ENCODE measurements around the gene CEP19. TPM values are rescaled to one million over a fixed set of nuclear protein-coding genes. Genes with fewer than 3 reads are reported as not detected.

CEP19 gene
- total RNA-seq, 2 donors from 2014 or later, result 3.7 to 4.5 TPM

DNA sequence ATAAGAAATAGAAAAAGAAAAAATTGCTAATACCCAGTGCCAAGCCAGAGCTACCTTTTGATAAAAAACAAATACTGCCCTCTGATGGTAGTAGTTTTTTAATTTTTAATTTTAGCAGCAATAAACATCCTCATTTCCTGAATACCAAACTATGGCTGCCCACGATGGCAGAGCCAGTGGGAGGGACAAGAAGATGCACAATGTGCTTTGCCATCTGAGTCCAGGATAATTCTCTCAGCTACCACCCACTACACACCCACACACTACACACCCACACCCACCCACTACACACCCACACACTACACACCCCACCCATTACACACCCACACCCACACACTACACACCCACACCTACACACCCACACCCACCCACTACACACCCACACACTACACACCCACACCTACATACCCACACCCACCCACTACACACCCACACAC lies 17.8 kb downstream of the CEP19 start:
- no peak overlapping the region for H3K4me3 Mint-ChIP-seq
- no peaks in the 10 kb centered on the region for H3K9me3 Mint-ChIP-seq
- peak overlapping the region; percentile 85 for H3K27ac Mint-ChIP-seq
- ATAC-seq (replicated peaks), result no peak
- no peaks in the 10 kb centered on the region for H3K27me3 Mint-ChIP-seq
- H3K36me3 Mint-ChIP-seq (ENCODE audit: low read depth), result peaks cover 12% of the 10 kb centered on the region
- H3K4me1 Mint-ChIP-seq, result no peaks in the 10 kb centered on the region

DNA sequence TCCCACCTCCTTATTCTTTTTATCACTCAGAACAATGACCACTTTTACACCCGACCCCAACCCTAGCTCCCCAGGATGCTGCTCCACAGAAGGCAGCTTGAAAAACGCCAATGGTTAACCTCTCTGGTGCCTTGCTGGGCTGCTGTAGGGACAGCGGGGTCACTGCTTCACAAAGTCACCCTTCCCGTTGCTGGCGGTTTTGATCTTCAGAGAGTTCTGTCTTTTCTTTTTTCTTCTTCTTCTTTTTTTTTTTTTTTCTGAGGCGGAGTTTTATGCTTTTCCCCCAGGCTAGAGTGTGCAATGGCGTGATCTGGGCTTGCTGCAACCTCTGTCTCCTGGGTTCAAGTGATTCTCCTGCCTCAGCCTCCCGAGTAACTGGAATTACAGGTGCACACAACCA lies 20.7 kb downstream of the CEP19 start:
- H3K4me3 Mint-ChIP-seq, result no peak overlapping the region
- H3K27ac Mint-ChIP-seq, result no peak overlapping the region
- no peaks in the 10 kb centered on the region for H3K4me1 Mint-ChIP-seq
- ATAC-seq (replicated peaks), result no peak
- H3K27me3 Mint-ChIP-seq, result no peaks in the 10 kb centered on the region
- no peaks in the 10 kb centered on the region for H3K9me3 Mint-ChIP-seq
- peaks cover 12% of the 10 kb centered on the region for H3K36me3 Mint-ChIP-seq (ENCODE audit: low read depth)

DNA sequence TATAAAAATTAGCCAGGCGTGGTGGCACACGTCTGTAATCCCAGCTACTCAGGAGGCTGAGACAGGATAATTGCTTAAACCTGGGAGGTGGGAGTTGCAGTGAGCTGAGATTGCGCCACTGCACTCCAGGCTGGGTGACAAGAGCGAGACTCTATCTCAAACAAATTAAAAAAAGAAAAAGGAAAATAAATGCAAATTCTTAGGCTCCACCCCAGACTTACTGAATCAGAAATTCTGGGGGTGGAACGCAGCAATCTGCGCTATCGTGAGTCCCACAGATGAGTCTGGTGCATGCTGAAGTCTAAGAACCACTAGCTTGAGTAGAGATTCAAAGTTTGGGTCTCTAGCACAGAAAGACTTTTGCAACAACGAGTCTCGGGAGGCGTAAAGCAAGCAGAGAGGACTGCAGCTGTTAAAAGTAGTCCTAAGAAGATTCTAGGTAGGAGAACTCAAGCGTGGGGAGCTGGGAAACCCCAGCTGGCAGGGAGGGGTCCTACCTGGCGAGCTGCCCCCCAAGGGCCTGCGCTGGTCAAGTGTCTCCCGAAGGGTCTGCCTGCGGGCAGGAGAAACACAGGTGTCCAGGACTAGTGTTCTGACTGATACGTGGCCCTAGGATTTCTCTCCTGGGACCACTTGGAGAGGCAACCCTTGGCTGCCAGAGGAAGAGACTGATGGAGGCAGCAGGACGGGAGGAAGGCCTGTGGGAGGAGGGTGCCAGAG lies 21.9 kb downstream of the CEP19 start:
- Mint-ChIP-seq H3K36me3 (ENCODE audit: low read depth) (peaks cover 3% of the 10 kb centered on the region), H3K27me3 (no peaks in the 10 kb centered on the region), H3K9me3 (no peaks in the 10 kb centered on the region), H3K4me1 (peaks cover 2% of the 10 kb centered on the region), H3K27ac (no peak overlapping the region), H3K4me3 (no peak overlapping the region)
- no peak for ATAC-seq (replicated peaks)

DNA sequence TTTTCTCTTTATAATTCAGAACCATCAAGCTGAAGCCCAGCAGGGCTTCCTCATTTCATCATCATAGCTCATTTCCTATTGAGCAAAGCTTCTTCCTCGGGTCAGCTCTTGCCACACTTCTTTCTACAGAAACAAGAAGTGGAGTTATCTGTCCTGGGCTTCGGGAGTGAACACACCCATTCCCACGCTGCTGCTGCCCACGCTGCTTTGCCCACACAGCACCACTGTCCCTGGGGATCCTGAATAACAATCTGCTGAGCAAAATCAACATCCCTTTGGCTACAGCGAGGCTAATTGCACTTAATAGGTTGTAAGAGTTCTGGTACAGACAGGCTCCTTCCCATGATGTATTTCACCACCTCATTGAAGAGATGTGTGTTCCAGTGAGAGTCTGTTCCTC lies 23.7 kb downstream of the CEP19 start:
- H3K27ac Mint-ChIP-seq, result no peak overlapping the region
- H3K36me3 Mint-ChIP-seq (ENCODE audit: low read depth), result no peaks in the 10 kb centered on the region
- ATAC-seq (replicated peaks), result no peak
- H3K4me1 Mint-ChIP-seq, result peaks cover 8% of the 10 kb centered on the region
- no peak overlapping the region for H3K4me3 Mint-ChIP-seq
- no peaks in the 10 kb centered on the region for H3K9me3 Mint-ChIP-seq
- H3K27me3 Mint-ChIP-seq, result no peaks in the 10 kb centered on the region

DNA sequence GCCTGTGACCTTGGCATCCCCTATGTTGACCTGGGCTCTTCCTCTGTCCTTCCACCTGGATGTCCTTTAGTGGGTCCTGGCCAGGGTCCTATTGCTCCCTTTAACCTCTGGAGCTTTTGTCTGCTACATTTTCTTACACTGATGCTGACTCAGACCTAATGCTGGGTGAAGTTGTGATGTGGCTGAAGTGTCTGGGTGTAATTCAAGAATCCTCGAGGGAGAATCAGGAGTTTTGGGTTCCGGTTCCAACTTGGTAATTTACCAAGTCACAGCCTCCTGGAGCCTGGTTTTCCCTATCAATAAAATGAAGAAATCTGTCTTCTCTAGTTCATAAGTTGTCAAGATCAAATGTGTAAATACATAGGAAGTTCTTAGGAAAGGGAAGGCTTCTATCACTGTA lies 25.6 kb downstream of the CEP19 start:
- Mint-ChIP-seq H3K36me3 (ENCODE audit: low read depth) (no peaks in the 10 kb centered on the region), H3K9me3 (no peaks in the 10 kb centered on the region), H3K27me3 (no peaks in the 10 kb centered on the region), H3K4me1 (peaks cover 8% of the 10 kb centered on the region), H3K27ac (no peak overlapping the region), H3K4me3 (no peak overlapping the region)
- ATAC-seq (replicated peaks), result no peak

DNA sequence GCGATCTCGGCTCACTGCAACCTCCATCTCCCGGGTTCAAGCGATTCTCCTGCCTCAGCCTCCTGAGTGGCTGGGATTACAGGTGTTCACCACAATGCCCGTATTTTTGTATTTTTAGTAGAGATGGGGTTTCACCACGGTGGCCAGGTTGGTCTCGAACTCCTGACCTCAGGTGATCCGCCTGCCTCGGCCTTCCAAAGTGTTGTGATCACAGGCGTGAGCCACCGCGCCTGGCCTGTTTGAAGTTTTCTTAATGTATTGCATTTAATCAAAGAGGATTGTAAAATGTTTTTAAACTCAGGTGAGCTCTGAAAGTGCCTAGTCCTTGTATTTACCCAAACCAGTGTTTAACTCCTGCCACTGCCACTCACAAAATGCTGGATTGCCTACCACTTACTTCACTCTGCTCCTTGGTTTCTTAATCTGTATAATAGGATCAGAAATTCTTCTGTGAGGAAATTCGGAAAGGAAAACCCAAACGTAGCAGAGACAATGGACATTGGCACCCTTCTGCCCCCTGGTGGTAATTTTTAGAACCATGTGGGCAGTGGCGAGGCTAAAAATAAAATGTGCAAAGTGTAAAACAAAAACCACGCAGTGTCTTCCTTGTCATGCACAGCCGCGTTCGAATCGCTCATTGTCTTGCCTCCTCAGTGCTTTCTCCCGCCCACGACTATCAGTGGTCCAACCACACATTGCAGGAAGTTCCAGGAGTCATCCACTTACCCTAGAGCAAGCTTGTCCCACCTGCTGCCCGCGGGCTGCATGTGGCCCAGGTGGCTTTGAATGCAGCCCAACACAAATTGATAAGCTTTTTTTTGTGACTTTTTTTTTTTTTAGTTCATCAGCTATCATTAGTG lies 27.3 kb downstream of the CEP19 start:
- Mint-ChIP-seq H3K36me3 (ENCODE audit: low read depth) (no peaks in the 10 kb centered on the region), H3K27ac (peak overlapping the region; percentile 90), H3K4me3 (peak overlapping the region; percentile 78), H3K27me3 (no peaks in the 10 kb centered on the region), H3K4me1 (peaks cover 8% of the 10 kb centered on the region), H3K9me3 (no peaks in the 10 kb centered on the region)
- ATAC-seq (replicated peaks), result peak; percentile 90

DNA sequence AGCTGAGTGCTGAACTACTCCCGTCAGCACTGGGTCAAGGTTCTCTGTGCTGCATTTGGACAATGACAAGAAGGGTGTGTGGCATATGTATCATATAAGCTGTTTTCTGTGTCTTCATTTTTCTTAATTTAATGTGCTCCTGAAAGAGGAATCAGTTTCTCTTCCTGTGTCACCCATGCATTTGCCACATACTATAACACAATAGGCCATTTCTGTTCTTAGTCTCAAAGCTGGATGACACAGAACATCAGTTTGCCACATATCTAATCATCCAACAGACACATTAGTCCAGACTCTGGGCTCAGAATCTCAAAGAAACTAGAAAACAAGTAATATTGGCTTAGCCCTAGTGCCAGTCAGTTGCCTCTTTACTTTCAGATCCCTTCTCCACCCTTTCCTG lies 34.1 kb downstream of the CEP19 start:
- Mint-ChIP-seq H3K27me3 (no peaks in the 10 kb centered on the region), H3K36me3 (ENCODE audit: low read depth) (no peaks in the 10 kb centered on the region), H3K9me3 (no peaks in the 10 kb centered on the region), H3K4me1 (peaks cover 11% of the 10 kb centered on the region), H3K27ac (peak overlapping the region; percentile 49), H3K4me3 (peak overlapping the region; percentile 26)
- ATAC-seq (replicated peaks), result peak; percentile 74

DNA sequence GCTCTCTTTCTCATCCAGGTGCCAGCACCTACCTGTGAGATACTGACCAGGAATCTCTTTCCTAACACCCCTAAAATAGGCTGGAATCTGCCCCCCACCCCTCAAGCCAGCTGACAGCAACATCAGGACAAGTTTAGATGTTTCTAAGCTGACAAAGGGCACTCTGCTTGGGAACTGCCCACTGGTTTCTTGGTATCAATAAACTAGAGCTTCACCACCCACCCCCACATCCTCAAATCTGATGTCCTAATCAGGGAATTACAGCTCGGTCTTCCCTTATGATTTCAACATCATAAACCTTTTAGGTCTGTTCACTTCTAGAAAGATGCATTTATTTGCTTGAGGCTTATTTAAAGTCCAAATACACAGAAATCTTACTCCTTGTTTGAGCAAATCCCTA lies 34.7 kb downstream of the CEP19 start:
- Mint-ChIP-seq H3K4me3 (peak overlapping the region; percentile 26), H3K27ac (peak overlapping the region; percentile 49), H3K4me1 (peaks cover 11% of the 10 kb centered on the region), H3K27me3 (no peaks in the 10 kb centered on the region), H3K36me3 (ENCODE audit: low read depth) (no peaks in the 10 kb centered on the region), H3K9me3 (no peaks in the 10 kb centered on the region)
- peak; percentile 60 for ATAC-seq (replicated peaks)

DNA sequence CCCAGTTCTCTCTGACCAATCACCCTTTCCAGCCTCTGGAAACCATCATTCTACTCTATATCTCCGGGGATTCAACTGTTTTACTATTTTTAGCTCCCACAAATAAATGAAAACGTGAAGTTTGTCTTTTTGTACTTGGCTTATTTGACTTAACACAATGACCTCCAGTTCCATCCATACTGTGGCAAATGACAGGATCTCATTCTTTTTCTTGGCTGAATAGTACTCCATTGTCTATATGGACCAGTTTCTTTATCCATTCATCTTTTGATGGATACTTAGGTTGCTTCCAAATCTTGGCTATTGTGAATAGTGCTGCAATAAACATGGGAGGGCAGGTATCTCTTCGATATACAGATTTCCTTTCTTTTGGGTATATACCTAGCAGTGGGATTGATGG lies 38.4 kb downstream of the CEP19 start:
- Mint-ChIP-seq H3K9me3 (no peaks in the 10 kb centered on the region), H3K4me1 (peaks cover 25% of the 10 kb centered on the region), H3K36me3 (ENCODE audit: low read depth) (no peaks in the 10 kb centered on the region), H3K27me3 (no peaks in the 10 kb centered on the region), H3K27ac (no peak overlapping the region), H3K4me3 (no peak overlapping the region)
- no peak for ATAC-seq (replicated peaks)

DNA sequence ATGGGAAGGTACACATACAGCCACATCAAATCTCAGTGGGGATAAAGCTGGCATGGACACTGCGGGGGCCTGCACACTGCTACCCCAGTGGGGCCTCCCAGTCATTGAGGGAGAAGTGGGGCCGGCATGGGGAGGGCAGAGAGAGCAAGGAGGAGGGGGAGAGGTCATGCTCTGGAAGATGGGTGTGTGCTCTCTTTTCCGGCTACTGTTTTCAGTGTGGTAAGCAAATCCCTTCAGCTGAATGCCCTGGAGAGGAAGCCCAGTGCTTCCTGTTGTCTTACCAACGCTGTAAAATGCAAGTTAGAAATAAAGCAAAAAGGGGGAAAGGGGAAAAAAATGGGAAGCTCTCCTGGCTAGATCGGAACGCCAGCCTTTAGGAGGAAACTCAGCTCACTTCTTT lies 41.7 kb downstream of the CEP19 start:
- H3K27me3 Mint-ChIP-seq, result no peaks in the 10 kb centered on the region
- peak overlapping the region; percentile 63 for H3K4me3 Mint-ChIP-seq
- H3K27ac Mint-ChIP-seq, result peak overlapping the region; percentile 84
- no peaks in the 10 kb centered on the region for H3K36me3 Mint-ChIP-seq (ENCODE audit: low read depth)
- H3K4me1 Mint-ChIP-seq, result peaks cover 14% of the 10 kb centered on the region
- no peaks in the 10 kb centered on the region for H3K9me3 Mint-ChIP-seq
- peak; percentile 43 for ATAC-seq (replicated peaks)

DNA sequence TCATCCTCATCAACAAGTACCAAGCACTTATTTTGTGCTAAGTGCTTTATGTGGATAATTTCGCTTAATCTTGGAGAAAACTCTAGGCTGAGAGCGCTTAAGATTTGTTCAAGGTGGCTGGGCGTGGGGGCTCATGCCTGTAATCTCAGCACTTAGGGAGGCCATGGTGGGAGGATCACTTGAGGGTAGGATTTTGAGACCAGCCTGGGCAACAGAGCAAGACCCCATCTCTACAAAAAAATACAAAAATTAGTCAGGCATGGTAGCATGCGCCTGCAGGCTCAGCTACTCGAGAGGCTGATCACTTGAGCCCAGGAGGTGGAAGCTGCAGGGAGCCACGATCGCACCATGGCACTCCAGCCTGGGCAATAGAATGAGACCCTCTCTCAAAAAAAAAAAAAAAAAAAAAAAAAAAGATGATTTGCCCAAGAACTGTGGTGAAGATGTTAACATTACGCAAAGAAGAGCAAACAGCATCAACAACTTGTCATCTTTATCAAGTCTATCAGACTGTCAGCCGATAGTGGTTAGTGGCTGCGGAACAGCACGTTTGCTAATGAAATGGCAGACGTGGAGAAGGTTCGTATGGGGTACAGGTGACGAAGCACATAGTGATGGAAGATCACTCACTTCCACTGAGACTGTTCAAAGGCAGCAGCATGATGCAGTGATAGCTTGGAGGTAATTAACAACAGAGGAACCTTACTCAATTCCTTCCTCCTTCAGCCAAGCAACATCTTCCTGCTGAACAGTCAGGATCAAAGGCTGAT lies 44.8 kb downstream of the CEP19 start:
- Mint-ChIP-seq H3K27ac (no peak overlapping the region), H3K4me1 (peaks cover 14% of the 10 kb centered on the region), H3K36me3 (ENCODE audit: low read depth) (no peaks in the 10 kb centered on the region), H3K9me3 (no peaks in the 10 kb centered on the region), H3K27me3 (no peaks in the 10 kb centered on the region), H3K4me3 (no peak overlapping the region)
- no peak for ATAC-seq (replicated peaks)

DNA sequence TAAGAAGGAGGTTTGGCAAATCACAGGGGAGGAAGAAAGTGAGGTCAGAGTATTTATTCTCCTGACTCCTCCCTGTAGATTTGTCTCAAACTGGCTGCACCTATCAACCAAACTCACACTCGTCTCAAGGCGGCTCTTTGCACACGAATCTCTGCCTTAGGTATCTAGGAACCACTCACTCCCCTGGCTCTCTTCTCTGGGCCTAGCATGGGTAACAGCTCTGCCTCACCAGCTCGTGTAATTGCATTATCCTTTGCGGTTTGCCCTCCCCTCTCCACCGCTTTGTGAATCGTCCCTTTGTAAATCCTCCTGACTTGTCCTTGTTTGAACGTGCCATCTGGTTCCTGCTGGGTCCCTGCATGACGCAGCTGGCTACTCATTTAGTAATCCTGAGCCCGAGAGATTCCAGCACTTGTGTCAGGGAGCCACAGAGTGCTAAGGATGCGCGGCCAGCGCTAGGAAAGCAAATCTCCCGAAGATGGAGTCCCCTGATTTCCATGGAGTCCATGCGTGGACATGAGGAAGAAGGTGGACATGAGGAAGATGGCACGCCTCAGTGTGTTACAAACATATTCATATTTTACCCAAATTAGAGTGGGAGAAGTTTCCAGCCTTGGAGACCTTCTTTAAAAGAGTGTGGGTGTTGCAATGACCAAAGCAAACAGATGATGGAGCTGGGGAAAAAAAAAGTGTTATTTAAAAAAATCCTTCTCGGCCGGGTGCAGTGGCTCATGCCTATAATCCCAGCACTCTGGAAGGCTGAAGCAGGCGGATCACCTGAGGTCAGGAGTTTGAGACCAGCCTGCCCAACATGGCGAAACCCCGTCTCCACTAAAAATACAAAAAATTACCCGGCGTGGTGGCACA lies 45.8 kb downstream of the CEP19 start:
- Mint-ChIP-seq H3K27me3 (no peaks in the 10 kb centered on the region), H3K9me3 (no peaks in the 10 kb centered on the region), H3K27ac (no peak overlapping the region), H3K36me3 (ENCODE audit: low read depth) (peaks cover 10% of the 10 kb centered on the region), H3K4me3 (no peak overlapping the region), H3K4me1 (peaks cover 8% of the 10 kb centered on the region)
- ATAC-seq (replicated peaks), result no peak

DNA sequence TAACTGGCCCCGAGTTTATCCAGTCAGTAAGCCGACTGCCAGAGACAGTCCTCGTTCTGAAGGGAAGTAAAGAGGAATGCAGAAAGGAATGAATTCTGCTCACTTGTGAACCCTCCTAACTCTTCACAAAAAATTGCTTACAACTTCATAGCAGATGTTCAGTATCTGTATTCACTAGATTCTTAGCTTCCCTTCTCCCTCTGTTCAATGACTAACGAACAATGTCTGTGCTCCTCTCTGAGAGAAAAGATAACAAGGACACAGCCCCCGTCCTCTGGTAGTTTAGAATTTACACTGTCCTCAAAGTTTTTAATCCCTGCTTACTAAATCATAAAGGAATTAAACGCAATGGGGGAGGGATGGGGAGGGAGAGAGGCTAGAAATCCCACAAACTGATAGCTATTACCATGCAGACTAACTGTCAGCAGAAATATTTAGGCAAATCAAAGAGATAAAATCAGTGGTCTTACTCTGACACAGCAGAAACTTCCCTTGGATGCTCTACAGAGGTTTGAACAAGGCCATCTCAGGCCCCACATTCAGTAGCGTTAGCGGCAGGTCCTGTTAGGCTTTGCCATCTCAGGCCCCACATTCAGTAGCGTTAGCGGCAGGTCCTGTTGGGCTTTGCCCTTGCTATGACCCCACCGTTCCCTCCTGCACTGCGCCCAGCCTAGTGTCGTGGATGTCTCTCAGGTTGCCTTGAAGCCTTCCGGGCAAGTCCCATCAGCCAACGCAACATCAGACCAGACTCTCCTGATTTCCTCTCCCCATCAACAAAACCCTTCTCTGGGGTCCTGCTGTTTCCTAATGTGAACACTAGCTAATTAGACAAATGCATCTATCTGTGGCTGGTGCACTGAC lies 49.1 kb downstream of the CEP19 start:
- H3K27me3 Mint-ChIP-seq, result no peaks in the 10 kb centered on the region
- H3K36me3 Mint-ChIP-seq (ENCODE audit: low read depth), result peaks cover 43% of the 10 kb centered on the region
- H3K4me3 Mint-ChIP-seq, result no peak overlapping the region
- ATAC-seq (replicated peaks), result no peak
- H3K27ac Mint-ChIP-seq, result no peak overlapping the region
- no peaks in the 10 kb centered on the region for H3K9me3 Mint-ChIP-seq
- no peaks in the 10 kb centered on the region for H3K4me1 Mint-ChIP-seq

Data from activated T-helper 17 cell treated with anti-CD3 and anti-CD28 coated beads, Interleukin-2, amount 50 U/mL, for 72 hours (primary cell).